IMR-90 (cell line): ENCODE measurements around the gene GKN2. TPM values are rescaled to one million over a fixed set of nuclear protein-coding genes. Genes with fewer than 3 reads are reported as not detected.

Experiments
- ATAC-seq: fragments of 200-7000 bp; cut with Tn5 transposase; 2 replicates; pipeline ENCODE4 v1.9.1; 2020; ENCODE audit warnings: low read depth, mild to moderate bottlenecking, moderate library complexity
- BruUV-seq: library from RNA; stranded (reverse); fragments of 400-500 nt; replicated peaks from 2 replicates; lab custom pipeline; 2021; lab: Mats Ljungman, UMichigan
- CTCF ChIA-PET: fragments of 300-600 bp; formaldehyde crosslinking; extraction: SDS; loops from one replicate; lab custom pipeline; 2021; ENCODE audit warnings: antibody characterized with exemption; lab: Yijun Ruan, JAX
- POLR2A ChIA-PET: fragments of 300-600 bp; sonication (Branson Sonifier 250); formaldehyde crosslinking; loops from one replicate; lab custom pipeline; 2022; ENCODE audit warnings: antibody characterized with exemption; ENCODE audit not compliant: unreplicated experiment; lab: Charles Lee
- DNase-seq: peaks from one replicate; pipeline ENCODE4 v3.0.0; 2013
- H2AFZ ChIP-seq: replicated peaks from 2 replicates; pipeline ENCODE3; 2013; ENCODE audit warnings: low read length, mild to moderate bottlenecking; ENCODE audit not compliant: poor library complexity
- H2AK5ac ChIP-seq: 2 replicates; pipeline ENCODE4 v1.6.1; 2013; ENCODE audit warnings: low read depth, low read length, inconsistent platforms
- H2AK9ac ChIP-seq: replicated peaks from 2 replicates; pipeline ENCODE3; 2013; ENCODE audit warnings: mild to moderate bottlenecking, low read depth, low read length, moderate library complexity; ENCODE audit not compliant: poor library complexity
- H2BK120ac ChIP-seq: 2 replicates; pipeline ENCODE4 v1.6.1; 2013; ENCODE audit warnings: low read depth, low read length, inconsistent platforms
- H2BK15ac ChIP-seq: 3 replicates; pipeline ENCODE4 v1.6.1; 2013; ENCODE audit warnings: low read depth, low read length, inconsistent platforms
- H2BK20ac ChIP-seq: 2 replicates; pipeline ENCODE4 v1.6.1; 2013; ENCODE audit warnings: low read depth, mild to moderate bottlenecking, inconsistent platforms, low read length, moderate library complexity
- H2BK5ac ChIP-seq: 2 replicates; pipeline ENCODE4 v1.6.1; 2013; ENCODE audit warnings: mild to moderate bottlenecking, low read depth, low read length, inconsistent platforms; ENCODE audit not compliant: poor library complexity, severe bottlenecking
- H3K14ac ChIP-seq: replicated peaks from 2 replicates; pipeline ENCODE4 v1.6.1; 2013; ENCODE audit warnings: low read depth, low read length, inconsistent platforms
- H3K18ac ChIP-seq: 2 replicates; pipeline ENCODE4 v1.6.1; 2013; ENCODE audit warnings: low read depth, low read length, control low read depth
- H3K23ac ChIP-seq: 2 replicates; pipeline ENCODE4 v1.6.1; 2013; ENCODE audit warnings: low read depth, low read length, inconsistent platforms
- H3K27ac ChIP-seq: 2 replicates; pipeline ENCODE4 v1.5.1; 2013; ENCODE audit warnings: mild to moderate bottlenecking, control low read depth, low read length; ENCODE audit not compliant: insufficient read depth
- H3K27me3 ChIP-seq: 2 replicates; pipeline ENCODE4 v1.6.1; 2013; ENCODE audit warnings: low read length; ENCODE audit not compliant: control insufficient read depth, insufficient read depth
- H3K36me3 ChIP-seq: 2 replicates; pipeline ENCODE4 v1.6.1; 2013; ENCODE audit warnings: low read length, mixed read lengths; ENCODE audit not compliant: control insufficient read depth, insufficient read depth
- H3K4ac ChIP-seq: 2 replicates; pipeline ENCODE4 v1.6.1; 2013; ENCODE audit warnings: low read depth, low read length, inconsistent platforms
- H3K4me1 ChIP-seq: 2 replicates; pipeline ENCODE4 v1.6.1; 2013; ENCODE audit warnings: low read length, mixed read lengths; ENCODE audit not compliant: control insufficient read depth, insufficient read depth
- H3K4me2 ChIP-seq: 2 replicates; pipeline ENCODE4 v1.6.1; 2013; ENCODE audit warnings: low read depth, mild to moderate bottlenecking, control low read depth, low read length, moderate library complexity
- H3K4me3 ChIP-seq: 2 replicates; pipeline ENCODE4 v1.5.1; 2013; ENCODE audit warnings: low read depth, mild to moderate bottlenecking, control low read depth, low read length, moderate library complexity; ENCODE audit not compliant: insufficient read depth
- H3K56ac ChIP-seq: 2 replicates; pipeline ENCODE4 v1.6.1; 2013; ENCODE audit warnings: low read length, inconsistent platforms; ENCODE audit not compliant: insufficient read depth; ENCODE audit errors: extremely low read depth
- H3K79me1 ChIP-seq, 2 experiments: 2 replicates each; pipeline ENCODE4 v1.6.1; 2013; ENCODE audit warnings: low read length in 2 of 2, inconsistent platforms in 1 of 2, low read depth in 1 of 2
- H3K9ac ChIP-seq: 2 replicates; pipeline ENCODE4 v1.6.1; 2013; ENCODE audit warnings: low read depth, low read length, control low read depth
- H3K9me1 ChIP-seq: 2 replicates; pipeline ENCODE4 v1.6.1; 2013; ENCODE audit warnings: low read length, inconsistent platforms; ENCODE audit not compliant: insufficient read depth
- H3K9me3 ChIP-seq: 2 replicates; pipeline ENCODE4 v1.6.1; 2013; ENCODE audit warnings: low read length; ENCODE audit not compliant: control insufficient read depth, insufficient read depth
- H4K20me1 ChIP-seq: 2 replicates; pipeline ENCODE4 v1.6.1; 2013; ENCODE audit warnings: low read length, inconsistent platforms; ENCODE audit not compliant: insufficient read depth
- H4K5ac ChIP-seq: 2 replicates; pipeline ENCODE4 v1.6.1; 2013; ENCODE audit warnings: mild to moderate bottlenecking, low read depth, low read length, control low read depth
- H4K8ac ChIP-seq, 2 experiments: 2 replicates each; pipeline ENCODE4 v1.6.1; 2013; ENCODE audit warnings: low read depth in 2 of 2, low read length in 2 of 2, control low read depth in 1 of 2, inconsistent platforms in 1 of 2
- H4K91ac ChIP-seq: 2 replicates; pipeline ENCODE4 v1.6.1; 2013; ENCODE audit warnings: low read depth, low read length, inconsistent platforms; ENCODE audit not compliant: insufficient read depth
- BHLHE40 ChIP-seq: fragments of 150-350 bp; IDR thresholded peaks from 2 replicates; pipeline ENCODE4 v1.6.1; 2016; ENCODE audit warnings: mild to moderate bottlenecking, low read depth, low read length
- CEBPB ChIP-seq: IDR thresholded peaks from 2 replicates; pipeline ENCODE4 v1.6.1; 2012; ENCODE audit warnings: low read depth, low read length, improper control_type of control experiment
- CHD1 ChIP-seq: IDR thresholded peaks from 2 replicates; pipeline ENCODE4 v1.6.1; 2012; ENCODE audit warnings: low read depth, low read length, improper control_type of control experiment
- CTCF ChIP-seq: conservative IDR thresholded peaks from 2 replicates; pipeline ENCODE4 v1.5.1; 2012; ENCODE audit warnings: mild to moderate bottlenecking, low read depth, low read length, improper control_type of control experiment
- ELK1 ChIP-seq: fragments of 150-350 bp; IDR thresholded peaks from 2 replicates; pipeline ENCODE4 v1.6.1; 2016; ENCODE audit warnings: low read depth, mild to moderate bottlenecking, low read length, moderate library complexity, borderline replicate concordance
- FOS ChIP-seq: fragments of 150-350 bp; IDR thresholded peaks from 2 replicates; pipeline ENCODE4 v1.6.1; 2016; ENCODE audit warnings: low read depth, low read length
- MAFK ChIP-seq: IDR thresholded peaks from 2 replicates; pipeline ENCODE4 v1.6.1; 2012; ENCODE audit warnings: low read depth, low read length, improper control_type of control experiment
- NFE2L2 ChIP-seq: fragments of 150-350 bp; IDR thresholded peaks from 2 replicates; pipeline ENCODE4 v1.6.1; 2016; ENCODE audit warnings: low read depth, mild to moderate bottlenecking, low read length
- POLR2A ChIP-seq: IDR thresholded peaks from 2 replicates; pipeline ENCODE4 v1.6.1; 2012; ENCODE audit warnings: mild to moderate bottlenecking, low read depth, low read length
- RCOR1 ChIP-seq: IDR thresholded peaks from 2 replicates; pipeline ENCODE4 v1.6.1; 2012; ENCODE audit warnings: mild to moderate bottlenecking, low read length, improper control_type of control experiment; ENCODE audit not compliant: insufficient replicate concordance
- RFX5 ChIP-seq: IDR thresholded peaks from 2 replicates; pipeline ENCODE4 v1.8.0; 2012; ENCODE audit warnings: low read depth, mild to moderate bottlenecking, low read length, moderate library complexity
- SMC3 ChIP-seq: fragments of 150-350 bp; IDR thresholded peaks from 2 replicates; pipeline ENCODE4 v1.6.1; 2016; ENCODE audit warnings: low read depth, mild to moderate bottlenecking, antibody characterized with exemption, low read length, moderate library complexity
- USF2 ChIP-seq: fragments of 150-350 bp; IDR thresholded peaks from 2 replicates; pipeline ENCODE4 v1.6.1; 2017; ENCODE audit warnings: mild to moderate bottlenecking, antibody characterized with exemption, low read length, low read depth
- WGBS, 2 experiments: methylation state at CpG; one replicate each; pipeline versions ENCODE4 v1.1.5 to v1.1.7; 2013; ENCODE audit warnings: missing lambda C conversion rate in 2 of 2; ENCODE audit not compliant: insufficient read length in 1 of 2; ENCODE audit errors: extremely low coverage in 2 of 2; 5-methylcytosine and 5-hydroxymethylcytosine counted together
- dilution Hi-C: fragments of 300-500 bp; cut with HindIII; formaldehyde crosslinking; loops from one replicate; pipeline ENCODE4 v1.14.3; 2018; ENCODE audit warnings: low sequenced_read_pairs; ENCODE audit not compliant: unreplicated experiment
- in situ Hi-C: fragments of 300-500 bp; cut with MboI; formaldehyde crosslinking; loops from 3 replicates; pipeline ENCODE4 v1.14.3; 2019; ENCODE audit warnings: low sequenced_read_pairs, inconsistent platforms, mixed read lengths
- intact Hi-C: fragments of 100-400 bp; cut with micrococcal nuclease; formaldehyde crosslinking; loops from 2 replicates; pipeline ENCODE4 v1.10.0; 2022
- polyA plus RNA-seq, 3 experiments: library from polyadenylated mRNA; depleted of rRNA; stranded (reverse); fragments of >200 nt; gene quantifications; 2 replicates each; pipeline ENCODE4 v1.2.3, GENCODE V29; 2012; ENCODE audit warnings: low replicate concordance in 1 of 3
- total RNA-seq: library from RNA; depleted of rRNA; stranded (reverse); fragments of >200 nt; gene quantifications from 2 replicates; pipeline ENCODE4 v1.2.3, GENCODE V29; 2012

The GKN2 gene
- total and polyA plus RNA-seq, 2 of the 4 experiments (the other 2 are of a cell fraction), result not detected

- Histone ChIP-seq H3K4me1 (peaks cover 31% of the 10 kb centered on the region), H2BK20ac (peak overlapping the region; percentile 99), H4K91ac (peak overlapping the region; percentile 94), H3K18ac (peak overlapping the region; percentile 91), H2BK5ac (peak overlapping the region; percentile 89), H3K56ac (peak overlapping the region; percentile 43; the same call in 1 of the 2 replicates), H2BK15ac (peak overlapping the region; percentile 92; the same call in 2 of the 3 replicates), H3K9me1 (peaks cover 22% of the 10 kb centered on the region), H2BK120ac (peak overlapping the region; percentile 99), H3K4me2 (no peak overlapping the region), H3K4ac (peak overlapping the region; percentile 98), H2AK9ac (peak overlapping the region; percentile 12), H3K27ac (peak overlapping the region; percentile 65), H2AFZ (peak overlapping the region; percentile 89), H3K14ac (peak overlapping the region; percentile 94), H3K36me3 (no peaks in the 10 kb centered on the region), H2AK5ac (peak overlapping the region; percentile 98; the same call in 1 of the 2 replicates), H4K5ac (peak overlapping the region; percentile 94), H3K79me1 (no peaks in the 10 kb centered on the region), H3K4me3 (no peak overlapping the region), H3K9me3 (no peaks in the 10 kb centered on the region), H3K9ac (no peak overlapping the region), H4K20me1 (no peaks in the 10 kb centered on the region), H3K27me3 (no peaks in the 10 kb centered on the region), H3K23ac (peak overlapping the region; percentile 82; the same call in 1 of the 2 replicates), H4K8ac (peak overlapping the region; percentile 83 to 97; a peak in 3 of 4 replicates)
- intact Hi-C loops (no loop called here), dilution Hi-C loops (no loop called here), in situ Hi-C loops (no loop called here)
- ChIA-PET POLR2A (interaction anchor here (0.6 kb wide), 1 partner anchor 74 kb away, joined by 8 read pairs; no protein-coding TSS in a partner anchor), CTCF (no interaction called here)
- no CpG with 5 or more reads among the region's 2 CpGs for WGBS, 2 experiments
- DNase-seq, result peak; percentile 82
- TF ChIP-seq RCOR1, result no peak
- no peak for TF ChIP-seq BHLHE40
- no peak for TF ChIP-seq POLR2A
- TF ChIP-seq NFE2L2, result no peak
- no peak for TF ChIP-seq ELK1
- no peak for TF ChIP-seq CTCF
- no peak for TF ChIP-seq RFX5
- TF ChIP-seq CHD1, result no peak
- no peak for TF ChIP-seq SMC3
- no peak for TF ChIP-seq FOS
- TF ChIP-seq MAFK, result no peak
- no peak for TF ChIP-seq USF2
- no peak for TF ChIP-seq CEBPB
- BruUV-seq, result no TSS peak
- peak; percentile 80 for ATAC-seq
Observed at GRCh38 chr2:68936427-68936826, 16.3 kb downstream of the GKN2 start.
